Adrenal gland (tissue), 12 donors: ENCODE results near the gene PDIA5. TPM values are rescaled to one million over a fixed set of nuclear protein-coding genes. Genes with fewer than 3 reads are reported as not detected.

Experiments used
- DNase-seq, 7 donors: peaks; one replicate each; pipeline ENCODE4 v3.0.0-alpha.2; 2019 to 2020
- H3K27ac ChIP-seq, 5 donors: fragments of 200-600 bp; sonication (generic) in 4 of 5; 1 replicate in 3 of 5; 2 replicates in 2 of 5; pipeline versions ENCODE4 v1.5.1 to v1.8.0; 2016 to 2020; ENCODE audit warnings: mild to moderate bottlenecking in 1 of 5
- H3K27me3 ChIP-seq: fragments of 200-600 bp; 2 replicates; pipeline ENCODE4 v1.8.0; 2021
- H3K36me3 ChIP-seq, 2 donors: fragments of 200-600 bp; replicated peaks in 1 of 2; 1 replicate in 1 of 2; 2 replicates in 1 of 2; pipeline versions ENCODE4 v1.5.1 to v1.8.0; 2018 to 2022
- H3K4me1 ChIP-seq, 2 donors: fragments of 200-600 bp; replicated peaks in 1 of 2; 1 replicate in 1 of 2; 2 replicates in 1 of 2; pipeline versions ENCODE4 v1.5.1 to v1.8.0; 2018 to 2021
- H3K4me3 ChIP-seq, 4 donors: fragments of 200-600 bp; sonication (generic) in 3 of 4; one replicate each; pipeline ENCODE4 v1.5.1; 2016 to 2018
- H3K9me3 ChIP-seq, 3 donors: fragments of 200-600 bp; sonication (generic) in 1 of 3; replicated peaks in 1 of 3; 1 replicate in 2 of 3; 2 replicates in 1 of 3; pipeline versions ENCODE4 v1.5.1 to v1.8.0; 2016 to 2021
- POLR2A ChIP-seq, 2 donors: fragments of 450-650 bp; IDR thresholded peaks; one replicate each; pipeline ENCODE4 v1.6.1; 2017; ENCODE audit warnings: antibody characterized with exemption in 2 of 2, mild to moderate bottlenecking in 2 of 2, moderate library complexity in 1 of 2
- WGBS, 4 donors: extraction: QIAGEN DNeasy Blood & Tissue Kit in 2 of 4; methylation state at CpG; one replicate each; pipeline versions ENCODE4 v1.1.5 to v1.1.7; 2013 to 2017; 5-methylcytosine and 5-hydroxymethylcytosine counted together
- intact Hi-C, 2 donors: fragments of 100-400 bp; cut with DNase I; formaldehyde crosslinking; loops; one replicate each; pipeline versions ENCODE4 v1.14.1 to v1.15.0; 2022 to 2023
- polyA plus RNA-seq, 3 donors: library from polyadenylated mRNA; stranded (reverse); fragments of 200-250 nt in 2 of 3; fragments of 350-450 nt in 1 of 3; fragmentation: Illumina TruSeq in 1 of 3; extraction: RNeasy Lipid Tissue Mini Kit (QIAGEN cat#74804) in 1 of 3; gene quantifications; one replicate each; pipeline ENCODE4 v1.2.3, GENCODE V29; 2013 to 2014
- total RNA-seq, 9 donors: library from RNA; depleted of rRNA in 4 of 9; stranded (reverse); fragments of >200 nt in 4 of 9; fragments of 120-200 nt in 1 of 9; fragmentation: NEBNext Ultra II Directional in 1 of 9; extraction: Animal tissue kit (Norgen Biotek cat#: 25700) in 1 of 9; gene quantifications; one replicate each; pipeline versions ENCODE4 v1.1.0 to v1.2.4, GENCODE V29; 2013 to 2023
- TF ChIP-seq, protein P1 (sequence below), 6 experiments: fragments of 450-650 bp in 4 of 6; fragments of 200-600 bp in 2 of 6; sonication (generic) in 1 of 6; IDR thresholded peaks; 1 replicate in 5 of 6; 2 replicates in 1 of 6; pipeline versions ENCODE4 v1.5.1 to v1.8.0; 2016 to 2021; ENCODE audit warnings: antibody characterized with exemption in 6 of 6, mild to moderate bottlenecking in 2 of 6, moderate library complexity in 1 of 6
- donor health status: healthy with polysubstance abuse.
- donor health status: Bipolar disorder and iron deficiency.
- donor health status: DM: yes; HTN: yes; CAD: no.
- donor health status: DM: no; HTN: no; CAD: no.
- donor health status: DM: no; HTN: no; CAD: no.
- donor health status: DM: yes; HTN: yes; CAD: no.

PDIA5 gene
- total and polyA plus RNA-seq, 12 donors = 18.9 to 88.9 (median 50.9) TPM

GRCh38 chr3:123083383-123084124, 16.7 kb downstream of the PDIA5 start:
- no peaks in the 10 kb centered on the region for H3K9me3 ChIP-seq
- intact Hi-C loops = no loop called here
- no peaks in the 10 kb centered on the region for H3K27me3 ChIP-seq
- TF ChIP-seq, protein P1, sequence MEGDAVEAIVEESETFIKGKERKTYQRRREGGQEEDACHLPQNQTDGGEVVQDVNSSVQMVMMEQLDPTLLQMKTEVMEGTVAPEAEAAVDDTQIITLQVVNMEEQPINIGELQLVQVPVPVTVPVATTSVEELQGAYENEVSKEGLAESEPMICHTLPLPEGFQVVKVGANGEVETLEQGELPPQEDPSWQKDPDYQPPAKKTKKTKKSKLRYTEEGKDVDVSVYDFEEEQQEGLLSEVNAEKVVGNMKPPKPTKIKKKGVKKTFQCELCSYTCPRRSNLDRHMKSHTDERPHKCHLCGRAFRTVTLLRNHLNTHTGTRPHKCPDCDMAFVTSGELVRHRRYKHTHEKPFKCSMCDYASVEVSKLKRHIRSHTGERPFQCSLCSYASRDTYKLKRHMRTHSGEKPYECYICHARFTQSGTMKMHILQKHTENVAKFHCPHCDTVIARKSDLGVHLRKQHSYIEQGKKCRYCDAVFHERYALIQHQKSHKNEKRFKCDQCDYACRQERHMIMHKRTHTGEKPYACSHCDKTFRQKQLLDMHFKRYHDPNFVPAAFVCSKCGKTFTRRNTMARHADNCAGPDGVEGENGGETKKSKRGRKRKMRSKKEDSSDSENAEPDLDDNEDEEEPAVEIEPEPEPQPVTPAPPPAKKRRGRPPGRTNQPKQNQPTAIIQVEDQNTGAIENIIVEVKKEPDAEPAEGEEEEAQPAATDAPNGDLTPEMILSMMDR (IDR thresholded peaks at IDR 0.05) = no peak
- no peak for TF ChIP-seq POLR2A (IDR thresholded peaks at IDR 0.05)
- H3K4me3 ChIP-seq = no peak overlapping the region
- H3K36me3 ChIP-seq = no peaks in the 10 kb centered on the region
- peak overlapping the region; percentile 27 to 76 (median 53) for H3K27ac ChIP-seq
- WGBS, 4 donors = 39 to 49% (median 47%) methylated on average over 8 of the region's 8 CpGs
- DNase-seq = peak in 1 of 7 donors; percentile 11
- peaks cover 62 to 96% of the 10 kb centered on the region in 2 donors for H3K4me1 ChIP-seq

DNA sequence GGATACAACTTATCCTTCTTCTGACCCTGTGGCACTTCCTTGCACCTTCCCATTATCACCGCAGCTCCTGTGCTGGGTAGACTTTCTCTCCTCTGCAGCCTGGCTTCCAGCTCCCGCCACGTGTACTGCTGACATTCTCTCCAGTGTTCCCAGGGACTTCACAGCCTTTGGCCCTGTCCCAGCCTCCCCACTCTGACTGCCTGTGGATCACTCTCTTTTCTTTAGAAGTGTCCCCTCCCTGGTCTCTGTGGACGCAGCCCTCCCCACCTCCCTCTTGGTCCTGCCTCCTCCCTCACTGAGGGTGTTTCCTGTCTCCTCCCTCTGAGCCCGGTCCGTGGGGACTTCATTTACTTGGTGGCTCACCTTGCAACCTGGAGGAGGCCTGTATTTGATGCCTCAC, 17.4 kb downstream of the PDIA5 start:
- no peaks in the 10 kb centered on the region for H3K27me3 ChIP-seq
- peak in 5 of 7 donors; percentile 54 to 75 (median 65) for DNase-seq
- peaks cover 64 to 99% of the 10 kb centered on the region in 2 donors for H3K4me1 ChIP-seq
- no peaks in the 10 kb centered on the region for H3K9me3 ChIP-seq
- no peaks in the 10 kb centered on the region for H3K36me3 ChIP-seq
- H3K4me3 ChIP-seq = no peak overlapping the region
- intact Hi-C loops = no loop called here
- 17 to 24% (median 21%) methylated on average over 6 of the region's 6 CpGs for WGBS, 4 donors
- TF ChIP-seq, protein P1 (IDR thresholded peaks at IDR 0.05) = no peak
- no peak for TF ChIP-seq POLR2A (IDR thresholded peaks at IDR 0.05)
- H3K27ac ChIP-seq = peak overlapping the region; percentile 27 to 76 (median 53)

GRCh38 chr3:123084738-123085237, 18.0 kb downstream of the PDIA5 start:
- peaks cover 70 to 99% of the 10 kb centered on the region in 2 donors for H3K4me1 ChIP-seq
- no peak overlapping the region for H3K4me3 ChIP-seq
- H3K9me3 ChIP-seq = no peaks in the 10 kb centered on the region
- DNase-seq = peak in 6 of 7 donors; percentile 56 to 76 (median 66)
- no peaks in the 10 kb centered on the region for H3K27me3 ChIP-seq
- H3K36me3 ChIP-seq = no peaks in the 10 kb centered on the region
- TF ChIP-seq POLR2A (IDR thresholded peaks at IDR 0.05) = no peak
- TF ChIP-seq, protein P1 (IDR thresholded peaks at IDR 0.05) = no peak
- peak overlapping the region; percentile 27 to 76 (median 54) for H3K27ac ChIP-seq
- 19 to 33% (median 27%) methylated on average over 5 to 6 of the region's 6 CpGs for WGBS, 4 donors
- intact Hi-C loops = no loop called here

- Histone ChIP-seq H3K36me3 (no peaks in the 10 kb centered on the region), H3K27ac (peak overlapping the region in 4 of 5 donors; percentile 53 to 76 (median 58)), H3K9me3 (no peaks in the 10 kb centered on the region), H3K4me3 (no peak overlapping the region), H3K27me3 (no peaks in the 10 kb centered on the region), H3K4me1 (peaks cover 72 to 99% of the 10 kb centered on the region in 2 donors)
- WGBS, 4 donors = 66 to 75% (median 71%) methylated on average over 5 to 10 of the region's 10 CpGs
- intact Hi-C loops = no loop called here
- TF ChIP-seq POLR2A (IDR thresholded peaks at IDR 0.05) = no peak
- DNase-seq = no peak
These were observed 18.6 kb downstream of the PDIA5 start for GRCh38 chr3:123085293-123085931.
